ENCODE measurements around the gene FCGR1A.
"Not testable (repeated sequence)": the region's sequence is repeated elsewhere in the genome, so short reads cannot be mapped to it uniquely, and the experiment has no call there.

The FCGR1A gene

DNA sequence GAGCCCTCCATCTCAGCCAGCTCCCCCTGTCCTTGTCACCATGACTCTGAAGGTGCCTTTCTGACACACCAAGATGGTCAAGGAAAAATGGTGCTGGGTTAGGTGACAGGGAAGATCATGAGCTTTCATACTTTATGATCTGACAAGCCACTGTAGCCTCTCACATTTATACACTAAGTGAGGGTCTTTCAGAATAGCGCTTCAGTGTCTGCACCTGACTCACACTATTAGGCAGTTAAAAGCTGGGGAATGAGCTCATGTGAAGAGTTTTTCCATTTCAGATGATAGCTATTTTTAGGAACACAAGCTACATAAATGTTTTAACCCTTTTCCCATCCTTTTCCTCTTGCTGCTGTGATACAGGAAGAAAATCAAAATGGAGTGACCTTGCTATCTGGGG, 4.2 kb upstream of the FCGR1A start:
- H4K20me1 ChIP-seq (ENCODE audit: insufficient read depth, low read length); H3K27ac ChIP-seq (ENCODE audit: low read depth, low read length, poor library complexity, severe bottlenecking); H3K27me3 ChIP-seq (ENCODE audit: insufficient read depth, low read length); H3K79me2 ChIP-seq (ENCODE audit: insufficient read depth, low read length); H3K4me1 ChIP-seq (ENCODE audit: insufficient read depth, low read length, severe bottlenecking); H3K36me3 ChIP-seq (ENCODE audit: insufficient read depth, low read length); H3K9me2 ChIP-seq (ENCODE audit: low read depth, low read length); H3K4me3 ChIP-seq (ENCODE audit: low read depth, low read length, poor library complexity, severe bottlenecking); H3K4me2 ChIP-seq (ENCODE audit: low read length); H3K9me3 ChIP-seq (ENCODE audit: low read length); H3F3A ChIP-seq (ENCODE audit: insufficient read depth, low read length); H3K9ac ChIP-seq (ENCODE audit: low read length); H2AFZ ChIP-seq (ENCODE audit: low read length): not testable (repeated sequence)

DNA sequence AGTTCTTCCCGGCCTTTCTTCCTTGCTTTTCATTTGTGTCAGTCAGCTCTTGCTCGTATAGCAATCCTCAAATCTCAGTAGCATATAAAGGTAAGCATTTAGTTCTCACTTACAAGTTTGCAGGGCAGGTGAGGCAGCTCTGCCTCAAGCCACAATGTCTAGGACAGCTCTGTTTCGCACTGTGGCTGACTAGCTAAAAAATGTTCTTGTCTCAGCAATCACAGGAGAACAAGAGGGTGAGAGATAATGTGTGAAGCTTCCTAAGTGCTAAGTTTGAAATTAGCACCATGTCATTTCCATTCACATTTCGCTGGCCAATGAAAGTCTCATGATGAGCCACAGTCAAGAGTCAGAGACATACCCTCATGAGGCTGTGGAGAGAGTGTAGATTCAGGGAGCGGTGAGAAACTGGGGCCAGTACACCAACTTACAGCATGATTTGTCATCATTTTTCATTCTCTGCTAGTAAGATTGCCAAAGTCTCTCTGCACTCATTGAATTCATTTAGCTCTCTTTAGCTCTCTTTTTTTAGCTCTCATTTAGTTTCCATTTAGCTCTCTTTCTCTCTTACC, 995 bp upstream of the FCGR1A start:
- not testable (repeated sequence) for H3K9me2 ChIP-seq (ENCODE audit: low read depth, low read length); H3K9ac ChIP-seq (ENCODE audit: low read length); H3K27me3 ChIP-seq (ENCODE audit: insufficient read depth, low read length); H3K27ac ChIP-seq (ENCODE audit: low read depth, low read length, poor library complexity, severe bottlenecking); H3K36me3 ChIP-seq (ENCODE audit: insufficient read depth, low read length); H3K4me3 ChIP-seq (ENCODE audit: low read depth, low read length, poor library complexity, severe bottlenecking); H2AFZ ChIP-seq (ENCODE audit: low read length); H3F3A ChIP-seq (ENCODE audit: insufficient read depth, low read length); H3K4me1 ChIP-seq (ENCODE audit: insufficient read depth, low read length, severe bottlenecking); H3K4me2 ChIP-seq (ENCODE audit: low read length); H3K9me3 ChIP-seq (ENCODE audit: low read length); H4K20me1 ChIP-seq (ENCODE audit: insufficient read depth, low read length); H3K79me2 ChIP-seq (ENCODE audit: insufficient read depth, low read length)

DNA sequence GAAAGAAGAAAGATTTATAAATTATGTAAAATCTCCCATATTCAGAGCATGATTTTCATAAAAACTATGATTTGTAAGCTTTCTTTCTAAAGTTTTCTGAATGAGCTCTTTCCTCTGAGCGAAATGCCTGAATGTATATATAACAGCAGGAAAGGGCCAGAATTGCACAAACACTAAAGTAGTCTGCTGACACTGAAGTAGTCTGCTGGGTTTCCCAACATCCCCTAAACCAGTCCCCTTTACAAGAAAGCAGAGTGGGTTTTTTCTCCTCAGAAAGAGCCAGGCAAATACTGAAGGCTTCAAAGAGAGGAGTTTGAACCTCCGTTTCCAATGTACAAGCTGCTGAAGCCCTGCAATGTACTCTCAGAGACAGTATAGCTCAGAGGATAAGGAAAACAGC, 795 bp downstream of the FCGR1A start:
- H3K4me1 ChIP-seq (ENCODE audit: insufficient read depth, low read length, severe bottlenecking); H3K27ac ChIP-seq (ENCODE audit: low read depth, low read length, poor library complexity, severe bottlenecking); H3K27me3 ChIP-seq (ENCODE audit: insufficient read depth, low read length); H3K9me3 ChIP-seq (ENCODE audit: low read length); H3K4me2 ChIP-seq (ENCODE audit: low read length); H3K79me2 ChIP-seq (ENCODE audit: insufficient read depth, low read length); H3K9ac ChIP-seq (ENCODE audit: low read length); H3K9me2 ChIP-seq (ENCODE audit: low read depth, low read length); H3K4me3 ChIP-seq (ENCODE audit: low read depth, low read length, poor library complexity, severe bottlenecking); H4K20me1 ChIP-seq (ENCODE audit: insufficient read depth, low read length); H2AFZ ChIP-seq (ENCODE audit: low read length); H3K36me3 ChIP-seq (ENCODE audit: insufficient read depth, low read length); H3F3A ChIP-seq (ENCODE audit: insufficient read depth, low read length): not testable (repeated sequence)

DNA sequence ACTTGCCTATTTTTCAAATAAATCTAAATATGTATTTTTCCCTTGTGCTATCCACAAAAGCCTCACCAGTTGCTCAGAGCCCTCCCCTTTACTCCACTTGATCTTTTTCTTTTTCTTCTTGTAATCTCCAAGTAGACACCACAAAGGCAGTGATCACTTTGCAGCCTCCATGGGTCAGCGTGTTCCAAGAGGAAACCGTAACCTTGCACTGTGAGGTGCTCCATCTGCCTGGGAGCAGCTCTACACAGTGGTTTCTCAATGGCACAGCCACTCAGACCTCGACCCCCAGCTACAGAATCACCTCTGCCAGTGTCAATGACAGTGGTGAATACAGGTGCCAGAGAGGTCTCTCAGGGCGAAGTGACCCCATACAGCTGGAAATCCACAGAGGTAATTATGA, 1.4 kb downstream of the FCGR1A start:
- H3K27me3 ChIP-seq (ENCODE audit: insufficient read depth, low read length); H3K27ac ChIP-seq (ENCODE audit: low read depth, low read length, poor library complexity, severe bottlenecking); H2AFZ ChIP-seq (ENCODE audit: low read length); H4K20me1 ChIP-seq (ENCODE audit: insufficient read depth, low read length); H3K4me1 ChIP-seq (ENCODE audit: insufficient read depth, low read length, severe bottlenecking); H3K9me2 ChIP-seq (ENCODE audit: low read depth, low read length); H3K9me3 ChIP-seq (ENCODE audit: low read length); H3K79me2 ChIP-seq (ENCODE audit: insufficient read depth, low read length); H3K9ac ChIP-seq (ENCODE audit: low read length); H3K4me2 ChIP-seq (ENCODE audit: low read length); H3F3A ChIP-seq (ENCODE audit: insufficient read depth, low read length); H3K36me3 ChIP-seq (ENCODE audit: insufficient read depth, low read length); H3K4me3 ChIP-seq (ENCODE audit: low read depth, low read length, poor library complexity, severe bottlenecking): not testable (repeated sequence)

DNA sequence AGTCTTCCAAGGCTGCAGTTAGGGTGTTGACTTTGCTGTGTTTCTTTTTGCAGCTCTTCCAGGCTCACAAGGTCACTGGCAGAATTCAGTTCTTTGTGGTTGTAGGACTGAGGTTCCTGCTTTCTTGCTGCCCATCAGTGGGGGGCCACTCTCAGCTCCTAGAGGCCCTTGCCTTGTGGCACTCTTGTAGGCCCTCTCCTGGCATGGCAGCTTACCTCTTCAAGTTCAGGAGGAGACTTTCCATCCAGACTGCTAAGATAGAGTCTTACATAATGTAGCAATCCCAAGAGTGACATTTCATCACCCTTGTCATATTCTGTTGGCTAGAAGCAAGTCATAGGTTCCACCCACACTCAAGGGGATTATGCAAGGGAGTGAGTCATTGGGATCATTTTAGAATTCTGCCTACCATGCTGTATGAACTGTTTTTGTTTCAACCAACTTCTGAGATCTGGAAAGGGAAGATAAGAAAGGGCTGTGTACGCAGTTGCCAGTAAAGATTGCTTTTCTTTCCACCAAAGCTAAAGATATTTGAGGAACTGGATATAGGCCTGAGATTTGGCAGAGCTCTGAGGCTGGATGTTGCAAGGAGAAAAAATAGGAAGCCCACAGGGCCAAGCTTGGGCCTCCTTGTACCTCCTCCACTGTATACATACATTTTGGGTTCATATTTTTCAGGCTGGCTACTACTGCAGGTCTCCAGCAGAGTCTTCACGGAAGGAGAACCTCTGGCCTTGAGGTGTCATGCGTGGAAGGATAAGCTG, 5.4 kb downstream of the FCGR1A start:
- H2AFZ ChIP-seq (ENCODE audit: low read length); H3F3A ChIP-seq (ENCODE audit: insufficient read depth, low read length); H4K20me1 ChIP-seq (ENCODE audit: insufficient read depth, low read length); H3K4me3 ChIP-seq (ENCODE audit: low read depth, low read length, poor library complexity, severe bottlenecking); H3K27ac ChIP-seq (ENCODE audit: low read depth, low read length, poor library complexity, severe bottlenecking); H3K4me1 ChIP-seq (ENCODE audit: insufficient read depth, low read length, severe bottlenecking); H3K79me2 ChIP-seq (ENCODE audit: insufficient read depth, low read length); H3K27me3 ChIP-seq (ENCODE audit: insufficient read depth, low read length); H3K9ac ChIP-seq (ENCODE audit: low read length); H3K36me3 ChIP-seq (ENCODE audit: insufficient read depth, low read length); H3K9me3 ChIP-seq (ENCODE audit: low read length); H3K9me2 ChIP-seq (ENCODE audit: low read depth, low read length); H3K4me2 ChIP-seq (ENCODE audit: low read length): not testable (repeated sequence)

DNA sequence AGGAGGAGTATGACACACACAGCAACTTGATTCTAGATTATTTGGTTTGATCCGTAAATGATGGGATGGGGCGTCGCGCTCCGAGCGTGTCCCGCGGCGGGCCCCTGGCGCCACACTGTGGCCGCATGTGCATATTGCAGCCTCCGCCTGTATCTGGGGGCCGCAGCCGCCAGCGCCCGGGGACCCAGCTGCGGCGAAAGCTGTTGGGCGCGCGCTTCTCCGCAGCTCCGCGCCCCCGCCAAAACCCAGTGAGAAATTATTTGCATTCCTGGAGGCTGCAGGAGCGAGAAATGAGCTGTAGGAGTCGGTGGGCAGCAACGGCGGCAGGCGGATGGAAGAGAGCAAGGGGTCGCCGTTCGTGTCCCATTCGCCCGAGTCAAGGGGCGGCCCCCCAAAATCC, 10.0 kb downstream of the FCGR1A start:
- not testable (repeated sequence) for H3K4me1 ChIP-seq (ENCODE audit: insufficient read depth, low read length, severe bottlenecking); H3K27ac ChIP-seq (ENCODE audit: low read depth, low read length, poor library complexity, severe bottlenecking); H2AFZ ChIP-seq (ENCODE audit: low read length); H3K79me2 ChIP-seq (ENCODE audit: insufficient read depth, low read length); H4K20me1 ChIP-seq (ENCODE audit: insufficient read depth, low read length); H3K9me3 ChIP-seq (ENCODE audit: low read length); H3K36me3 ChIP-seq (ENCODE audit: insufficient read depth, low read length); H3F3A ChIP-seq (ENCODE audit: insufficient read depth, low read length); H3K9me2 ChIP-seq (ENCODE audit: low read depth, low read length); H3K27me3 ChIP-seq (ENCODE audit: insufficient read depth, low read length)
- Histone ChIP-seq H3K9ac (ENCODE audit: low read length) (peak overlapping the region; percentile 51; the same call in 1 of the 2 replicates), H3K4me3 (ENCODE audit: low read depth, low read length, poor library complexity, severe bottlenecking) (peak overlapping the region; percentile 59), H3K4me2 (ENCODE audit: low read length) (peak overlapping the region; percentile 52)

DNA sequence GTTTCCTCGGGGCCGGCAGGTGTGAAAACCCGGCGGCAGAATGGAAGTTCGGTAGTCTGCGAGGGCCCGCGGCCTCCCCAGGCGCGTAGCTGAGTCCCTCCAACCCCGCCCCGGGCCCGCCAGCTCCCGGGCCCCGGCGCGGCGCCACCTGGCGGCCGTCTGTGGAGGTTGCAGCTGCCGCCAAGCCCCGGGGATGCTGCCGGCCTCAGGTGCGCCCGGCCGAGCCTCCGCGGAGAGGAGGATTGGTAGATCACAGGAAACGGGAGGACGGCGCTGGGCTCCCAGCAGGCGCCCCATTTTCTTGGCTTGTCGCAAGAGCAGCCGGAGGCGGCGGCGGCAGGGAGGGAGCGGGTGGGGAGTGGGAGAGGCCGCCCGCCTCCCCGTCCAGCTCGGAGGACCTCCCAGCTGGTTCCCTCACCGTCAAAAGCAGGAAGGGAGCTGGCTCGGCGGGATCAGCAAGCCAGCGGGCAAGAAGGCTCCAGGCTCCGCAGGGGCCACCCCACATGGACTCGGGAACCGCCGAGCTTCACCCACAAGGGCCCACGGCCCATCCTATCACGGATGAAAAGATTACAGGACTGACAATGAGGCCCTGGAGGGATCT, 10.5 kb downstream of the FCGR1A start:
- not testable (repeated sequence) for H3K9me2 ChIP-seq (ENCODE audit: low read depth, low read length); H4K20me1 ChIP-seq (ENCODE audit: insufficient read depth, low read length); H3K27me3 ChIP-seq (ENCODE audit: insufficient read depth, low read length); H3K9me3 ChIP-seq (ENCODE audit: low read length); H3F3A ChIP-seq (ENCODE audit: insufficient read depth, low read length); H3K36me3 ChIP-seq (ENCODE audit: insufficient read depth, low read length); H3K79me2 ChIP-seq (ENCODE audit: insufficient read depth, low read length); H3K27ac ChIP-seq (ENCODE audit: low read depth, low read length, poor library complexity, severe bottlenecking); H2AFZ ChIP-seq (ENCODE audit: low read length); H3K4me1 ChIP-seq (ENCODE audit: insufficient read depth, low read length, severe bottlenecking)
- peak overlapping the region; percentile 59 for H3K4me3 ChIP-seq (ENCODE audit: low read depth, low read length, poor library complexity, severe bottlenecking)
- peak overlapping the region; percentile 52 for H3K4me2 ChIP-seq (ENCODE audit: low read length)
- peak overlapping the region; percentile 51; the same call in 1 of the 2 replicates for H3K9ac ChIP-seq (ENCODE audit: low read length)
